ENCODE results near the gene TUFT1. TPM values are rescaled to one million over a fixed set of nuclear protein-coding genes. Genes with fewer than 3 reads are reported as not detected.

Gene TUFT1, protein sequence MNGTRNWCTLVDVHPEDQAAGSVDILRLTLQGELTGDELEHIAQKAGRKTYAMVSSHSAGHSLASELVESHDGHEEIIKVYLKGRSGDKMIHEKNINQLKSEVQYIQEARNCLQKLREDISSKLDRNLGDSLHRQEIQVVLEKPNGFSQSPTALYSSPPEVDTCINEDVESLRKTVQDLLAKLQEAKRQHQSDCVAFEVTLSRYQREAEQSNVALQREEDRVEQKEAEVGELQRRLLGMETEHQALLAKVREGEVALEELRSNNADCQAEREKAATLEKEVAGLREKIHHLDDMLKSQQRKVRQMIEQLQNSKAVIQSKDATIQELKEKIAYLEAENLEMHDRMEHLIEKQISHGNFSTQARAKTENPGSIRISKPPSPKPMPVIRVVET
- total RNA-seq: 18.3 and 29.8 TPM in 2 replicates
- 29.2 and 30.1 TPM in 2 replicates for polyA plus RNA-seq

DNA sequence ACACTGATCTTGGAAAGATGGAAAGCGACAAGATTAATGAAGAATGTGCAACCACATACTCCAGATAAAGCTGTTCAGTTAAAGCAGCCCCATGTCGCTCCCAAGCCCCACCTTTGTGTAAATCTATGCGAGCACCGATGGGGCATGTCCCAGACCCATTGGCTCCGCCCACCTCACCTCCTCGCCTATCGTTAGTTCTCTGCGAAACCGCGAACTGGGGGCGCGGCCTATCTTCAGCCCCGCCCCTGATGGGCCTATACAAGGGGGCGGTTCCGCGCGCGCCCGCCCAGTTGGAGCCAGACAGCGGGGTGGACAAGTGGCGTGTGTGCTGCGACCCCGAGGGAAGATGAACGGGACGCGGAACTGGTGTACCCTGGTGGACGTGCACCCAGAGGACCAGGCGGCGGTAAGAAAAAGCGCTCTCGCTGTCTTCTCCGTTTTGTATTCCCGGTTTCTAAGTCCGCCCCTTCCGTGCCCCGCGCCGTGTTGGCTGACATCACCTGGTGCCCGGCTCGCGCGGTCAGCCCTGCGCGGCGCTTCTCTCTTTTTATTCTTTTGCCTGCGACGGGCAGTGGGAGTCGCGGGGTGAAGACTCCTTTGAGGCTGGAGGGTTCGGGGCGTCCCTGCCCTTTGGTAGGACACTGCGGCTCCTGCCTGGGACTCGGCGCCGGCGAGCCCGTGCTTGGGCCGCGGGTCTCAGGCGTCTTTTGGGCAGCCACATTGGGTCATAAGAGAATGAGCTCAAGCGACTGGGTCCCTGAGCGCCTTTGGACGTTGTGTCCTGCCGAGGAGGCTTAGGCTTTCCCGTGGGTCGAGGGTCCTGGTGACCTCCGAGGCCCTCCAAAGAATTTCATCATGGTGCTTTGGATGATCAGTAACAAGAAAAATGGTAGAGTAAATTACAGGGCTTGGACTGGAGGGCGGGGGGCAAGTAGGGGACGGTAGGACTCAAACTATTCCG lies at the start of gene TUFT1:
TSS of gene TUFT1 (plus strand) at position 289 of the 961 bp plus-strand sequence. CDS start at position 347, 58 bp downstream.
- peaks cover 17% of the 10 kb centered on the region for H3K4me1 ChIP-seq (ENCODE audit: insufficient read depth)
- TF ChIP-seq, protein P1, sequence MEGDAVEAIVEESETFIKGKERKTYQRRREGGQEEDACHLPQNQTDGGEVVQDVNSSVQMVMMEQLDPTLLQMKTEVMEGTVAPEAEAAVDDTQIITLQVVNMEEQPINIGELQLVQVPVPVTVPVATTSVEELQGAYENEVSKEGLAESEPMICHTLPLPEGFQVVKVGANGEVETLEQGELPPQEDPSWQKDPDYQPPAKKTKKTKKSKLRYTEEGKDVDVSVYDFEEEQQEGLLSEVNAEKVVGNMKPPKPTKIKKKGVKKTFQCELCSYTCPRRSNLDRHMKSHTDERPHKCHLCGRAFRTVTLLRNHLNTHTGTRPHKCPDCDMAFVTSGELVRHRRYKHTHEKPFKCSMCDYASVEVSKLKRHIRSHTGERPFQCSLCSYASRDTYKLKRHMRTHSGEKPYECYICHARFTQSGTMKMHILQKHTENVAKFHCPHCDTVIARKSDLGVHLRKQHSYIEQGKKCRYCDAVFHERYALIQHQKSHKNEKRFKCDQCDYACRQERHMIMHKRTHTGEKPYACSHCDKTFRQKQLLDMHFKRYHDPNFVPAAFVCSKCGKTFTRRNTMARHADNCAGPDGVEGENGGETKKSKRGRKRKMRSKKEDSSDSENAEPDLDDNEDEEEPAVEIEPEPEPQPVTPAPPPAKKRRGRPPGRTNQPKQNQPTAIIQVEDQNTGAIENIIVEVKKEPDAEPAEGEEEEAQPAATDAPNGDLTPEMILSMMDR (IDR thresholded peaks at IDR 0.05; ENCODE audit: poor library complexity): no peak
- TF ChIP-seq EZH2phosphoT487 (IDR thresholded peaks at IDR 0.05; ENCODE audit: low read depth, severe bottlenecking, unreplicated experiment) (no peak), EZH2 (IDR thresholded peaks at IDR 0.05; ENCODE audit: borderline replicate concordance) (no peak)
- under 1% methylated on average over 70 of the region's 70 CpGs for WGBS (ENCODE audit: low lambda C conversion rate, missing lambda C conversion rate)
- peaks cover 48% of the 10 kb centered on the region for H3K79me2 ChIP-seq
- no peaks in the 10 kb centered on the region for H3K9me2 ChIP-seq (replicated peaks; ENCODE audit: insufficient read depth)
- no peaks in the 10 kb centered on the region for H3K36me3 ChIP-seq (replicated peaks; ENCODE audit: insufficient read depth, low read depth)
- H3K4me3 ChIP-seq: peak within 1 kb of the TSS; percentile 94
- H3K4me2 ChIP-seq: peak within 1 kb of the TSS; percentile 86
- H3K27ac ChIP-seq: peak within 1 kb of the TSS; percentile 93
- H3K9me3 ChIP-seq (ENCODE audit: low read depth): no peaks in the 10 kb centered on the region
- peak within 1 kb of the TSS; percentile 61 for H2AFZ ChIP-seq
- peak; percentile 99 for DNase-seq (ENCODE audit: low spot score)
- H4K20me1 ChIP-seq (ENCODE audit: insufficient read depth, poor library complexity, severe bottlenecking): peaks cover 13% of the 10 kb centered on the region
- H3K27me3 ChIP-seq: no peaks in the 10 kb centered on the region

DNA sequence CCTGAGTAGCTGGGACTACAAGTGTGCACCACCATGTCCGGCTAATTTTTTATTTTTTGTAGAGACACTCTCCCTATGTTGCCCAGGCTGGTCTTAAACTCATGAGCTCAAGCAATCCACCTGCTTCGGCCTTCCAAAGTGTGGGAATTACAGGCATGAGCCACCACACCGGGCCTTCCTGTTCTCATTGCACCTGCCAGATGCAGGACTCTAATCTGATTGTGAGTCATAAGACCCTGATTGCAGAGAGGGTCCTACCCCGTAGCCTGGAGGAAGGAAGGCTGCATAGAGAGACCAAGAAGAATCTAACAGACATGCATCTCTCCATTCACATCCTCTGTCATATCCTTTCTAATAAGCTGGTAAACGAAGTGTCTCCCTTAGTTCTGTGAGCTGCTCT lies 48.5 kb upstream of the TUFT1 start:
- H3K4me2 ChIP-seq: no peak overlapping the region
- H3K36me3 ChIP-seq (replicated peaks; ENCODE audit: insufficient read depth, low read depth): no peaks in the 10 kb centered on the region
- no peaks in the 10 kb centered on the region for H3K9me3 ChIP-seq (ENCODE audit: low read depth)
- H3K27me3 ChIP-seq: no peaks in the 10 kb centered on the region
- peaks cover 5% of the 10 kb centered on the region for H3K4me1 ChIP-seq (ENCODE audit: insufficient read depth)
- H3K27ac ChIP-seq: no peak overlapping the region
- H3K9me2 ChIP-seq (replicated peaks; ENCODE audit: insufficient read depth): no peaks in the 10 kb centered on the region
- H3K79me2 ChIP-seq: no peaks in the 10 kb centered on the region
- H4K20me1 ChIP-seq (ENCODE audit: insufficient read depth, poor library complexity, severe bottlenecking): no peaks in the 10 kb centered on the region
- 51% methylated on average over 5 of the region's 5 CpGs for WGBS (ENCODE audit: low lambda C conversion rate, missing lambda C conversion rate)
- TF ChIP-seq EZH2 (IDR thresholded peaks at IDR 0.05; ENCODE audit: borderline replicate concordance) (no peak), EZH2phosphoT487 (IDR thresholded peaks at IDR 0.05; ENCODE audit: low read depth, severe bottlenecking, unreplicated experiment) (no peak)
- TF ChIP-seq, protein P1 (IDR thresholded peaks at IDR 0.05; ENCODE audit: poor library complexity): no peak
- no peak overlapping the region for H3K4me3 ChIP-seq
- DNase-seq (ENCODE audit: low spot score): no peak
- no peak overlapping the region for H2AFZ ChIP-seq

DNA sequence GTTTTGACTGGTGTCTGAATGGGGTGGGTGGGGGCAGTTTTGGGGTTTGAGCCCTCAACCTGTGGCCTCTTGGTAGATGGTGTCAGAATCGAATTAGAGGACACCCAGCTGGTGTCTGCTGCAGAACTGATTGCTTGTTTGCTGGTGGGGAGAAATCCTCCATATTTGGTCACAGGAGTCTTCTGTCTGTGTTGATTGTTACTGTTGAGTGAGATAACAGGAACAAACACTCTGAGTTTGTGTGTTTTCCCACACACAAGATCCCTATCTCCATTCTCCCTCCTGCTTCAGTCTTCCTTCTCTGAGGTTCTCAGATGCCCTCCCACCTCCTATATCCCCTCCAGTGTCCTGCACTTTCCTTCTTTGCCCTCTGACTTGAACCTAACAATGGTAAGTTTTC lies 48.0 kb upstream of the TUFT1 start:
- no peaks in the 10 kb centered on the region for H3K9me3 ChIP-seq (ENCODE audit: low read depth)
- H2AFZ ChIP-seq: no peak overlapping the region
- no peak overlapping the region for H3K4me2 ChIP-seq
- TF ChIP-seq, protein P1 (IDR thresholded peaks at IDR 0.05; ENCODE audit: poor library complexity): no peak
- TF ChIP-seq EZH2 (IDR thresholded peaks at IDR 0.05; ENCODE audit: borderline replicate concordance): no peak
- TF ChIP-seq EZH2phosphoT487 (IDR thresholded peaks at IDR 0.05; ENCODE audit: low read depth, severe bottlenecking, unreplicated experiment): no peak
- no peaks in the 10 kb centered on the region for H3K36me3 ChIP-seq (replicated peaks; ENCODE audit: insufficient read depth, low read depth)
- H3K79me2 ChIP-seq: no peaks in the 10 kb centered on the region
- H3K9me2 ChIP-seq (replicated peaks; ENCODE audit: insufficient read depth): no peaks in the 10 kb centered on the region
- H3K27me3 ChIP-seq: no peaks in the 10 kb centered on the region
- H3K4me1 ChIP-seq (ENCODE audit: insufficient read depth): peaks cover 5% of the 10 kb centered on the region
- no peak overlapping the region for H3K4me3 ChIP-seq
- H4K20me1 ChIP-seq (ENCODE audit: insufficient read depth, poor library complexity, severe bottlenecking): no peaks in the 10 kb centered on the region
- 25% methylated on average over 1 of the region's 1 CpG for whole genome bisulfite sequencing (ENCODE audit: low lambda C conversion rate, missing lambda C conversion rate)
- no peak for DNase-seq (ENCODE audit: low spot score)
- H3K27ac ChIP-seq: no peak overlapping the region
